H1 (cell line): ENCODE results near the gene TFAP2D. TPM values are rescaled to one million over a fixed set of nuclear protein-coding genes. Genes with fewer than 3 reads are reported as not detected.

ENCODE experiments used
- CTCF ChIA-PET: fragments of 300-600 bp; sonication (Branson Sonifier 250); formaldehyde crosslinking; loops from one replicate; lab custom pipeline; 2021; ENCODE audit not compliant: partially characterized antibody; lab: Charles Lee
- POLR2A ChIA-PET: fragments of 300-600 bp; sonication (Branson Sonifier 250); formaldehyde crosslinking; loops from one replicate; lab custom pipeline; 2021; ENCODE audit warnings: inconsistent platforms; ENCODE audit not compliant: partially characterized antibody; lab: Charles Lee
- DNase-seq, 2 experiments: peaks; one replicate each; pipeline versions ENCODE4 v3.0.0 to v3.0.0-alpha.2; 2010 to 2022; ENCODE audit warnings: low spot score in 2 of 2, low read depth in 1 of 2, mixed read lengths in 1 of 2
- FAIRE-seq: peaks from 2 replicates; lab custom pipeline; 2011; peaks lifted over from hg19 to GRCh38; lab: Jason Lieb, UNC
- H2AFZ ChIP-seq: 2 replicates; pipeline ENCODE4 v1.8.1; 2012; ENCODE audit warnings: low read length, inconsistent platforms
- H2AK5ac ChIP-seq: 2 replicates; pipeline ENCODE4 v1.6.1; 2013; ENCODE audit warnings: low read depth, low read length
- H2BK120ac ChIP-seq: replicated peaks from 2 replicates; pipeline ENCODE3; 2013; ENCODE audit warnings: low read depth, low read length, inconsistent platforms
- H2BK12ac ChIP-seq: 2 replicates; pipeline ENCODE4 v1.6.1; 2013; ENCODE audit warnings: low read depth, low read length
- H2BK15ac ChIP-seq: 2 replicates; pipeline ENCODE4 v1.6.1; 2013; ENCODE audit warnings: low read length
- H2BK20ac ChIP-seq: 2 replicates; pipeline ENCODE4 v1.6.1; 2013; ENCODE audit warnings: low read length
- H2BK5ac ChIP-seq: 2 replicates; pipeline ENCODE4 v1.6.1; 2013; ENCODE audit warnings: low read depth, low read length
- H3K14ac ChIP-seq: 2 replicates; pipeline ENCODE4 v1.6.1; 2013; ENCODE audit warnings: inconsistent platforms; ENCODE audit not compliant: insufficient read length
- H3K18ac ChIP-seq: 2 replicates; pipeline ENCODE4 v1.6.1; 2013; ENCODE audit warnings: low read length; ENCODE audit errors: extremely low read depth
- H3K23ac ChIP-seq: 2 replicates; pipeline ENCODE4 v1.6.1; 2013; ENCODE audit warnings: inconsistent platforms; ENCODE audit not compliant: insufficient read length
- H3K23me2 ChIP-seq: 2 replicates; pipeline ENCODE4 v1.6.1; 2013; ENCODE audit warnings: low read depth, low read length
- H3K27ac ChIP-seq: 2 replicates; pipeline ENCODE4 v1.6.1; 2011; ENCODE audit warnings: low read depth, low read length, inconsistent platforms
- H3K27me3 ChIP-seq, 4 experiments: replicated peaks in 1 of 4; 1 replicate in 1 of 4; 2 replicates in 3 of 4; pipeline versions ENCODE4 v1.6.1 to v1.8.1; 2011 to 2013; ENCODE audit warnings: low read length in 3 of 4, mild to moderate bottlenecking in 3 of 4, inconsistent platforms in 2 of 4, mixed read lengths in 2 of 4, moderate library complexity in 1 of 4; ENCODE audit not compliant: control insufficient read depth in 3 of 4, insufficient read depth in 3 of 4; ENCODE audit errors: extremely low read depth in 1 of 4
- H3K36me3 ChIP-seq, 4 experiments: 2 replicates each; pipeline versions ENCODE4 v1.6.1 to v1.8.1; 2011 to 2013; ENCODE audit warnings: mild to moderate bottlenecking in 4 of 4, low read length in 3 of 4, moderate library complexity in 2 of 4, control low read depth in 1 of 4, inconsistent platforms in 1 of 4; ENCODE audit not compliant: insufficient read depth in 4 of 4, control insufficient read depth in 2 of 4
- H3K4ac ChIP-seq: replicated peaks from 2 replicates; pipeline ENCODE3; 2013; ENCODE audit warnings: low read length, low read depth, mixed read lengths, inconsistent platforms; ENCODE audit not compliant: insufficient read length
- H3K4me1 ChIP-seq, 4 experiments: replicated peaks in 1 of 4; 1 replicate in 1 of 4; 2 replicates in 3 of 4; pipeline versions ENCODE4 v1.6.1 to v1.8.1; 2011 to 2013; ENCODE audit warnings: low read length in 3 of 4, inconsistent platforms in 2 of 4, mixed read lengths in 1 of 4; ENCODE audit not compliant: insufficient read depth in 4 of 4, control insufficient read depth in 3 of 4
- H3K4me2 ChIP-seq, 2 experiments: 2 replicates each; pipeline versions ENCODE4 v1.6.1 to v1.8.1; 2011 to 2013; ENCODE audit warnings: low read depth in 2 of 2, low read length in 2 of 2, control low read depth in 1 of 2, inconsistent platforms in 1 of 2, mild to moderate bottlenecking in 1 of 2; ENCODE audit not compliant: insufficient read depth in 1 of 2
- H3K4me3 ChIP-seq, 4 experiments: fragments of 200-600, 300-600 bp in 1 of 4; sonication (generic), shearing (Covaris generic), sonication (Bioruptor Twin) in 1 of 4; 2 replicates each; pipeline versions ENCODE4 v1.5.1 to v1.8.1; 2011 to 2016; ENCODE audit warnings: low read length in 4 of 4, low read depth in 3 of 4, control low read depth in 2 of 4, inconsistent platforms in 2 of 4, mild to moderate bottlenecking in 2 of 4, mixed read lengths in 1 of 4, moderate library complexity in 1 of 4; ENCODE audit not compliant: insufficient read depth in 2 of 4; ENCODE audit errors: extremely low read depth in 1 of 4
- H3K56ac ChIP-seq: replicated peaks from 2 replicates; pipeline ENCODE3; 2013; ENCODE audit warnings: low read depth, mild to moderate bottlenecking, mixed read lengths, low read length, inconsistent platforms; ENCODE audit not compliant: insufficient read length
- H3K79me1 ChIP-seq: 2 replicates; pipeline ENCODE4 v1.6.1; 2013; ENCODE audit warnings: low read depth, low read length, control low read depth
- H3K79me2 ChIP-seq, 2 experiments: 2 replicates each; pipeline versions ENCODE4 v1.6.1 to v1.8.1; 2012 to 2013; ENCODE audit warnings: low read length in 2 of 2, mild to moderate bottlenecking in 2 of 2, inconsistent platforms in 1 of 2; ENCODE audit not compliant: insufficient read depth in 2 of 2, control insufficient read depth in 1 of 2
- H3K9ac ChIP-seq, 4 experiments: replicated peaks in 1 of 4; 1 replicate in 1 of 4; 2 replicates in 3 of 4; pipeline versions ENCODE4 v1.6.1 to v1.8.1; 2011 to 2013; ENCODE audit warnings: low read depth in 3 of 4, low read length in 3 of 4, control low read depth in 2 of 4, mild to moderate bottlenecking in 2 of 4, moderate library complexity in 2 of 4, inconsistent platforms in 1 of 4; ENCODE audit errors: extremely low read depth in 1 of 4
- H3K9me3 ChIP-seq, 2 experiments: 2 replicates each; pipeline versions ENCODE4 v1.6.1 to v1.8.1; 2012 to 2013; ENCODE audit warnings: mild to moderate bottlenecking in 2 of 2, moderate library complexity in 2 of 2, control low read depth in 1 of 2, inconsistent platforms in 1 of 2, low read depth in 1 of 2, low read length in 1 of 2, mixed read lengths in 1 of 2; ENCODE audit not compliant: insufficient read depth in 2 of 2
- H4K20me1 ChIP-seq, 2 experiments: replicated peaks in 1 of 2; 2 replicates each; pipeline versions ENCODE3 to v1.8.1; 2011 to 2013; ENCODE audit warnings: inconsistent platforms in 2 of 2, low read length in 2 of 2, mild to moderate bottlenecking in 1 of 2; ENCODE audit not compliant: insufficient read depth in 2 of 2, control insufficient read depth in 1 of 2
- H4K5ac ChIP-seq: 2 replicates; pipeline ENCODE4 v1.6.1; 2013; ENCODE audit warnings: low read length, low read depth, mixed read lengths, inconsistent platforms; ENCODE audit not compliant: insufficient read length
- H4K8ac ChIP-seq: 2 replicates; pipeline ENCODE4 v1.8.0; 2013; ENCODE audit warnings: mild to moderate bottlenecking, moderate library complexity, low read length, inconsistent platforms; ENCODE audit not compliant: insufficient read depth; ENCODE audit errors: extremely low read depth
- H4K91ac ChIP-seq: replicated peaks from 2 replicates; pipeline ENCODE3; 2013; ENCODE audit warnings: low read length, mixed read lengths, inconsistent platforms; ENCODE audit not compliant: insufficient read length
- CTBP2 ChIP-seq: IDR thresholded peaks from 2 replicates; pipeline ENCODE4 v1.7.0; 2011; ENCODE audit warnings: borderline replicate concordance, mild to moderate bottlenecking, moderate library complexity, mixed read lengths, low read length; ENCODE audit not compliant: insufficient read depth, insufficient read length
- RNF2 ChIP-seq: fragments of 200-900, 300-1000 bp; sonication (generic); IDR thresholded peaks from 2 replicates; pipeline ENCODE4 v1.7.1; 2016; ENCODE audit warnings: borderline replicate concordance, low read depth, mild to moderate bottlenecking, antibody characterized with exemption, low read length; ENCODE audit not compliant: poor library complexity, severe bottlenecking; ENCODE audit errors: missing control alignments
- WGBS, 2 experiments: shearing (Covaris generic) in 1 of 2; methylation state at CpG; one replicate each; pipeline versions ENCODE4 v1.1.6 to v1.1.7; 2013 to 2015; ENCODE audit warnings: low lambda C conversion rate in 2 of 2, mixed read lengths in 2 of 2, inconsistent platforms in 1 of 2, low coverage in 1 of 2, missing lambda C conversion rate in 1 of 2; ENCODE audit not compliant: insufficient replicate concordance in 2 of 2, insufficient coverage in 1 of 2, insufficient read length in 1 of 2; ENCODE audit errors: extremely low coverage in 1 of 2, missing lambda C conversion rate in 1 of 2; 5-methylcytosine and 5-hydroxymethylcytosine counted together
- polyA plus RNA-seq, 7 experiments: library from polyadenylated mRNA; depleted of rRNA in 3 of 7; stranded (reverse) in 5 of 7; unstranded in 2 of 7; fragments of >200 nt in 5 of 7; fragments of 200-250 nt in 2 of 7; gene quantifications; 1 replicate in 5 of 7; 2 replicates in 1 of 7; 4 replicates in 1 of 7; pipeline versions ENCODE4 v1.2.1 to v1.2.3, GENCODE V29; 2011 to 2013; ENCODE audit warnings: missing spikeins in 2 of 7, mixed read lengths in 2 of 7
- total RNA-seq: library from RNA; stranded (reverse); fragmentation: NEBNext Ultra II Directional; extraction: Animal tissue kit (Norgen Biotek cat#: 25700); gene quantifications from 2 replicates; pipeline ENCODE4 v1.2.1, GENCODE V29; 2021

Gene TFAP2D
- total and polyA plus RNA-seq, 2 of the 8 experiments (the other 6 are each of a cell fraction or from before 2014, with no cell fraction given), result not detected

GRCh38 chr6:50822078-50822476, 108.8 kb downstream of the TFAP2D start:
- Histone ChIP-seq H2BK12ac (0 out of 2 replicates have a peak overlapping the region, but pooled peaks have one; percentile 42), H3K56ac (no peak overlapping the region), H3K4ac (no peak overlapping the region), H4K8ac (no peak overlapping the region), H3K9me3 (no peaks in the 10 kb centered on the region), H3K27ac (no peak overlapping the region), H3K4me3 (peak overlapping the region in 1 of 4 experiments; percentile 56; a peak in 1 of 8 replicates), H3K9ac (no peak overlapping the region), H2BK15ac (0 out of 2 replicates have a peak overlapping the region, but pooled peaks have one; percentile 89), H3K23ac (no peak overlapping the region), H3K79me1 (no peaks in the 10 kb centered on the region), H2AFZ (no peak overlapping the region), H3K14ac (no peak overlapping the region), H4K91ac (no peak overlapping the region), H4K20me1 (peaks cover 7 to 8% of the 10 kb centered on the region in 2 experiments), H3K23me2 (peaks cover 5% of the 10 kb centered on the region; the same call in 1 of the 2 replicates), H3K79me2 (no peaks in the 10 kb centered on the region), H2BK20ac (peak overlapping the region; percentile 67; the same call in 1 of the 2 replicates), H3K36me3 (peaks cover 0 to 3% (median 0%) of the 10 kb centered on the region in 4 experiments; a peak in 1 of 8 replicates), H2AK5ac (0 out of 2 replicates have a peak overlapping the region, but pooled peaks have one; percentile 46), H2BK5ac (no peak overlapping the region), H3K4me1 (peaks cover 15 to 38% (median 24%) of the 10 kb centered on the region in 4 experiments), H3K18ac (peak overlapping the region; percentile 72; the same call in 1 of the 2 replicates), H4K5ac (no peak overlapping the region), H2BK120ac (no peak overlapping the region), H3K27me3 (peaks cover 76 to 97% (median 92%) of the 10 kb centered on the region in 4 experiments), H3K4me2 (peak overlapping the region; percentile 29 to 72; a peak in 2 of 4 replicates)
- WGBS, 2 experiments, result 10% methylated on average over 6 of the region's 6 CpGs; no CpG with 5 or more reads in 1 of the 2 experiments
- DNase-seq, result no peak
- ChIA-PET CTCF (interaction anchor here (0.7 to 2.8 kb wide), 3 partner anchors 16 to 73 kb away, joined by 4 to 8 read pairs (median 4); no protein-coding TSS in a partner anchor), POLR2A (interaction anchor here (0.9 to 1.3 kb wide), 2 partner anchors 9 to 18 kb away, joined by 3 read pairs; no protein-coding TSS in a partner anchor)
- FAIRE-seq, result no peak
- TF ChIP-seq RNF2 (peak; percentile 65), CTBP2 (no peak)
- TF ChIP-seq, all 59 proteins: peak for 1
